ENCODE data around the gene THADA.
"Not testable (repeated sequence)": the region's sequence is repeated elsewhere in the genome, so short reads cannot be mapped to it uniquely, and the experiment has no call there.

The THADA gene

GRCh38 chr2:43387092-43388062, 208.5 kb downstream of the THADA start:
- DNase-seq (ENCODE audit: low read depth in 2 of 2), result no peak

- not testable (repeated sequence) for DNase-seq (ENCODE audit: low read depth in 2 of 2)
These were observed 209.2 kb downstream of the THADA start for GRCh38 chr2:43386679-43387078.

GRCh38 chr2:43384143-43384542, 211.7 kb downstream of the THADA start:
- DNase-seq (ENCODE audit: low read depth in 2 of 2), result no peak

GRCh38 chr2:43383533-43383932, 212.3 kb downstream of the THADA start:
- no peak for DNase-seq (ENCODE audit: low read depth in 2 of 2)

- no peak for DNase-seq (ENCODE audit: low read depth in 2 of 2)
These were observed 216.3 kb downstream of the THADA start for GRCh38 chr2:43379494-43379893.

DNA sequence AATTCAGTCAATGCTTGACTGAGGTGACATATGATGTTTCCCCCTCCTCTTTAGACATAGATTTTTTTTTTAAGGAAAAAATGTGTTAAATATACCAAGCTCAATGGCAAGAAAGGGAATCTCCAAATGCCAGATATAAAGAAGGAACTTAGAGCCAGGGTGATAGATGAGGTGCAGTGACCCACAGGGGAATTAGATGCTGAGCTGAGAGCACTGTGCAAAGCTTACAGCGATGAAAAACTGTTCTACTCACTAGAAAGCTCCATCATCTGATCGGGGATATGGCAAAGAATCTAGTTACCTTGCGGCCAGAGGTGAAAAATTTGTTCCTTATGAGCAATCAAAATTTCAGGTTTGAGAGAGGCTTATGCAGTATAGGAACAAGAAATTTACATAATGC, 218.5 kb downstream of the THADA start:
- no peak for DNase-seq (ENCODE audit: low read depth in 2 of 2)

DNA sequence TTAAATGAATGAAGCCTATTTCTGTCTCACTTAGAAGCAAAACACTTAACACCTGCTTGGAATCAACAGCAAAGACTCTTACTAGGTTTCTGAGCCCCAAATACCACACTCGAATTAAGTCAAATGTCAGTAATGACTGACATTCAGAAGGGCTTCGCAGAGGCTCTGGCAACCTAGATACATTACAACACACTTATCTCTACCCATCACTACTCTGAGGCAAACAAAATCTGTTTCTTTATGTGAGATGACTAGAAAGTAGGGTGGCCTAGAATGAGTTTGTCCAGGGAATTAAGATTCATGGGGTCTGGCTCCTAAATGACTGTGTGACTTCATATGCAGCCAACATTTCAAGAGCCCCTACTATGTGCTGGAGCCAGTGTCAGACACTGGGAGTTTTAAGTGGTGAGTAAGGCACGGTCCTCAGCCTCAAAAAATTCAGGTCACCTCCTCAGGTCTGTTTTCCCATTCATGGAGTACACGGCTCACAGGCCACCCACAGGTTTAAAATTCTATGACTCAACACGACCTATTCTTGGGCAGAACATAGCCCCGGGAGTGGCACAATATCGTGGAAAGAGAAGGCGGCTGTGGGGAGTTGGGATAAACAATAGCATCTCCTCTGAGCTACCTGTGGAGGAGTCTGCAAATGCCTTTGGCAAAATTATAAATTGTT, 219.2 kb downstream of the THADA start:
- no peak for DNase-seq (ENCODE audit: low read depth in 2 of 2)

DNA sequence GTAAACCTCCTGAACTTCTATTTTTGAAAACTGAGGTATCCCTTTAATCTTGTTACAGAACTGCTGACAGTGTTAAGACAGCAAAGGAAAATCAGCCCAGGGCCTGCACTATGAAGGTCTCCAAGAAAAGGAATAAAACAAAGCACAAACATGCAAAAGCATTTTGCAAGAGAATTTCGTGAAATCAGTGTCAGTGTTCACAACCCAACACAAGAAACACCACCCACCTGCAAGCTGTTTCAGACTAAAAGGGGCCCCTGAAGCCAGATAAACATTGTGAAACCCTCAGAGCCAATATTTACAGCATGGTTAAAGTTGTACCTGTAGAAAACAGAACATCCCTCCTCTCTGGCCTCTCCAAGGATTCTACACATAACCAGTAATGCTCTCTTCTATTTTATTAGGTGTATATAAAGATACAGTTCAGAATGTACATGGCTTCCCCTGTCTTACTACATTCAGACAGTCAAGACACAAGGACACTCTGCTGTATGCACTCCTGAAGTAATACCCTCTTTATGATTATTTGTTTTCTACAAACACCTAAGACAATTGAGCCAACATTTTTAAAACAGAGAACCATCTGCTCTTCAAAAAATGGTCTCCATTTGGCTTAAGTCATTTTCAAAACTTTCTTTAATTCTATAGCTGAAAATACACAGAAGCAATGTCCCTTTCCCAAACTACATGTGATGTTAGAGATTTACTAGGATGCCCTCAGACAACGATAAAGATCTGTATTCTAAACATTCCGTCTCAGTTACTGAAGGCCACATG, 219.9 kb downstream of the THADA start:
- no peak for DNase-seq (ENCODE audit: low read depth in 2 of 2)

- no peak for DNase-seq (ENCODE audit: low read depth in 2 of 2)
These were observed 223.3 kb downstream of the THADA start for GRCh38 chr2:43372416-43373081.

- DNase-seq (ENCODE audit: low read depth in 2 of 2), result no peak
These were observed 225.1 kb downstream of the THADA start for GRCh38 chr2:43370705-43371104.

DNA sequence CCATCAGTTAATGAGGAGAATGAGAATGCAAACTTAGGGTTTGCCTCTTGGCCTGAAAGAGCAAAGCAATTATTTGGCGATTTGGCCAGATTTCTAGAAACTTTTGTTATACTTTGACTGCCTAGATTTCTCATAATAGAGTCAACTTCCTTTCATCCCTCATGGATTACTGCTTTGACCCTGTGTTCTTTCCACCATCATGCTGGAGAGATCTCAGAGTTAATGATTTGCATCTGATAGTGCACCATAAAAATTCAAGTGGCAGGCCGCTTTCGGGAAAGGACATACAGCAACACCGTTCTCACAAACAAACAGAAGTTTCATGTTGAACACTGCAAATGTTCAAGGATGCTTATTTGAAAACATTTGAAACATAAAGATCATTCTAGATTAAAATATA, 225.7 kb downstream of the THADA start:
- DNase-seq (ENCODE audit: low read depth in 2 of 2), result no peak

- no peak for DNase-seq (ENCODE audit: low read depth in 2 of 2)
These were observed 227.1 kb downstream of the THADA start for GRCh38 chr2:43368483-43369385.

- DNase-seq (ENCODE audit: low read depth in 2 of 2), result no peak
These were observed 228.6 kb downstream of the THADA start for GRCh38 chr2:43367012-43367782.

- DNase-seq (ENCODE audit: low read depth in 2 of 2), result no peak
These were observed 232.7 kb downstream of the THADA start for GRCh38 chr2:43363120-43363519.

DNA sequence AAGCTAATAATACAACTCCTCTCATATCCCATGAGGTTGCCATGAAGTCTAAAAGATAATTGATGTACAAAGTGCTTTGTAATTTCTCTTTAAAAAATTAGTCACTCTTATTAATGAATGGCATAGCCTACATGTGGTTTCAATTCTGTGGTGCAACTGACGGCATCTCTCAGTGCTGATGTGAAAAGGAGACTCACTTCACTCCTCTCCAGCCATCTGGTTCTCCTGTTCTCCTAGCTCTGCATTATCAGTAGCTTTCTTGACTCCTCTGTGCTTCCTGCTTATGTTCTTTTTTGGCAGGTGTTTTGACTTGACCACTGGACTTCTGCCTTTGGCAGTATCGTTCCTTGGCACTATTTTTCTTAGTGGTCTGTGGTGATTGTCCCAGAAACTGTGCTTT, 234.6 kb downstream of the THADA start:
- no peak for DNase-seq (ENCODE audit: low read depth in 2 of 2)

GRCh38 chr2:43360137-43360536, 235.7 kb downstream of the THADA start:
- DNase-seq (ENCODE audit: low read depth in 2 of 2), result no peak

DNA sequence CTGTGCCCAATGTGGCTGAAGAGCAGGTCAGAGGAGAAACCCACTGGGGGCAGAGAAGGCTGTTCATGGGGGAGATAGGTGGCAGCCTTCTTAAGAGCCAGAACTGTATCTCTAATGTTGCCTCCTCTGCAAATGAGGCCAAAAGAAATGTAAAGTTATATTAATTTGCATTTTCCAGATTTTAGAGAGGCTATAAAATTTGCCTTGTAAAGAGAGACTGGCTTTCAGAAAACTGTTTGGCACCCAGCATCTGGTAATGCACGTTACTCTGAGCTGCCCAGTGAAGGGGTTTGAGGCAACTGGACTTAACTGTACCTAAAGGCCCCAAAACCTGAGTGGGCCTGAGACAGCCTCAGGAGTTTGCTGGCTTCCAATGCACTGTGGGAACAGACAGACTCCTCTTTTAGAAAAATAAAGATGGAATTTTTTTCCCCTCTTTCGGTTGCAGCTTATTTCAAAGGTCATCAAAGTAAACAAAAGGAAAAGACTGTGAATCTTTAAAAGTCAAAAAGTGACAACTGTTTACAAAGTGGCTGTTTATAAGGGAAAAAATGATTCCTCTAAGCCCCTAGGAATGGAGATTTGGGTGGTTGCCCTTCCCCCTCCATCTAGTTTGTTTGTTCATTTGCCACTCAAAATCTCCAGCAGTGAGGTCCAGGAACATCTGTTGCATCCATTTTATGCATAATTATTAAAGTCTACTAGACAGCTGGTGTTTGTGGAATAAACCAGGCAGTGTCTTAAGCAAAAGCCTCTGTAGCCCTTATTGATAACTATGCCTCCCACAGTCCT, 237.2 kb downstream of the THADA start:
- no peak for DNase-seq (ENCODE audit: low read depth in 2 of 2)

DNA sequence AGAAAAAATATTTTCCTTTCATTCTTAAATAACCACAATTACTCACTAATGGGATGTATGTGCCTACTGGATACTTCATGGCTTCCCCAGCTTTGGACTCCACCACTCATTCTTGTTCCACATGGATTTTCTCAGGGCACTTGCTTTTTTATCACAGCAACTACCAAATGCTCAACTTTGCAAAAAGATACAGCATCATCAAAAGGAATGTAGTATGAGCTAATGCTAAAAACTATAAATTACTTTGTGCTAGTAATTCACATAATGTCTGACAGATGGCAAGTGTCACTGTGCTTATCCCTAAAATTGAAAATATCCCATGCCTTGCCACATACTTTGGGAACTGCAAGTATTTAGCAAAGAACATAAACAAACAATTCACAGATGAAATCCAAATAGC, 239.1 kb downstream of the THADA start:
- DNase-seq (ENCODE audit: low read depth in 2 of 2), result no peak

GRCh38 chr2:43355399-43355798, 240.4 kb downstream of the THADA start:
- DNase-seq (ENCODE audit: low read depth in 2 of 2), result no peak

All from stimulated activated CD4-positive, alpha-beta T cell treated with anti-CD3 and anti-CD28 coated beads, Interleukin-15, amount 100 ng/mL, for 48 hours (primary cell).